Right ventricle myocardium superior (tissue), 1 donor: Measurements from ENCODE around the gene MBD3L3. TPM values are rescaled to one million over a fixed set of nuclear protein-coding genes. Genes with fewer than 3 reads are reported as not detected.
"Not testable (repeated sequence)": the region's sequence is repeated elsewhere in the genome, so short reads cannot be mapped to it uniquely, and the experiment has no call there.

Source experiments
- ATAC-seq: fragments of 200-7000 bp; cut with Tn5 transposase; one replicate; pipeline ENCODE4 v1.9.1; 2020; ENCODE audit warnings: mild to moderate bottlenecking; ENCODE audit not compliant: poor library complexity
- DNase-seq: peaks from one replicate; pipeline ENCODE4 v3.0.0-alpha.2; 2020
- intact Hi-C: fragments of 100-400 bp; cut with DNase I; formaldehyde crosslinking; loops from one replicate; pipeline ENCODE4 v1.11.2; 2022
- long read RNA-seq: library from polyadenylated mRNA; unstranded; transcript quantifications from one replicate; pipeline ENCODE4 v2.0.0, GENCODE V29; 2021
- total RNA-seq: library from RNA; stranded (reverse); fragmentation: NEBNext Ultra II Directional; extraction: Animal tissue kit (Norgen Biotek cat#: 25700); gene quantifications from one replicate; pipeline ENCODE4 v1.2.1, GENCODE V29; 2021
- donor health status: DM: no; HTN: yes; CAD: no; lungs with severe emphysema.

MBD3L3 gene
- total RNA-seq, result not detected
- long read RNA-seq, result 0 reads

- DNase-seq, intact Hi-C loops, ATAC-seq: not testable (repeated sequence)
These were observed at the start of gene MBD3L3 for GRCh38 chr19:7058576-7058975. MBD3L3 (minus strand) TSS chr19:7058676; CDS start chr19:7058605, 71 bp downstream.

- DNase-seq (no peak), ATAC-seq (no peak)
- intact Hi-C loops, result no loop called here
These were observed 48.5 kb upstream of the MBD3L3 start for GRCh38 chr19:7106711-7107657.

- ATAC-seq, result no peak
- intact Hi-C loops, result loop anchor here (5.0 kb wide), 1 partner anchor 237 kb away; no protein-coding TSS in a partner anchor
These were observed 46.4 kb upstream of the MBD3L3 start for GRCh38 chr19:7104747-7105447.

GRCh38 chr19:7101498-7102253 lies 43.2 kb upstream of the MBD3L3 start:
- ATAC-seq (no peak), DNase-seq (no peak)
- intact Hi-C loops, result loop anchor here (5.0 kb wide), 1 partner anchor 241 kb away; no protein-coding TSS in a partner anchor

More at GRCh38 chr19:7104747-7105447, 46.4 kb upstream of the MBD3L3 start:
- no peak for DNase-seq

- intact Hi-C loops, result no loop called here
- DNase-seq (no peak), ATAC-seq (no peak)
These were observed 41.1 kb upstream of the MBD3L3 start for GRCh38 chr19:7099597-7099921.

- intact Hi-C loops, result no loop called here
These were observed 40.5 kb upstream of the MBD3L3 start for GRCh38 chr19:7098701-7099596.

GRCh38 chr19:7098096-7098495 lies 39.6 kb upstream of the MBD3L3 start:
- DNase-seq (no peak), ATAC-seq (no peak)
- intact Hi-C loops, result no loop called here

More at GRCh38 chr19:7098701-7099596, 40.5 kb upstream of the MBD3L3 start:
- peak; percentile 94 for ATAC-seq
- DNase-seq, result peak; percentile 92

- intact Hi-C loops, result no loop called here
These were observed 30.5 kb upstream of the MBD3L3 start for GRCh38 chr19:7088999-7089398.

GRCh38 chr19:7083076-7083956 lies 24.8 kb upstream of the MBD3L3 start:
- intact Hi-C loops, result no loop called here

More at GRCh38 chr19:7088999-7089398, 30.5 kb upstream of the MBD3L3 start:
- DNase-seq, result no peak
- ATAC-seq, result no peak

GRCh38 chr19:7078008-7078407 lies 19.5 kb upstream of the MBD3L3 start:
- no peak for DNase-seq
- intact Hi-C loops, result no loop called here
- ATAC-seq, result no peak

More at GRCh38 chr19:7083076-7083956, 24.8 kb upstream of the MBD3L3 start:
- ATAC-seq (no peak), DNase-seq (no peak)

- ATAC-seq, result no peak
These were observed 17.7 kb upstream of the MBD3L3 start for GRCh38 chr19:7076151-7076550.

GRCh38 chr19:7074705-7075282 lies 16.3 kb upstream of the MBD3L3 start:
- intact Hi-C loops, result no loop called here
- no peak for DNase-seq
- no peak for ATAC-seq

More at GRCh38 chr19:7076151-7076550, 17.7 kb upstream of the MBD3L3 start:
- no peak for DNase-seq
- intact Hi-C loops, result no loop called here

GRCh38 chr19:7072541-7072940 lies 14.1 kb upstream of the MBD3L3 start:
- ATAC-seq (no peak), DNase-seq (no peak)
- intact Hi-C loops, result no loop called here

GRCh38 chr19:7069904-7070226 lies 11.4 kb upstream of the MBD3L3 start:
- intact Hi-C loops, result no loop called here
- DNase-seq (no peak), ATAC-seq (no peak)

- intact Hi-C loops, result no loop called here
- ATAC-seq, result peak; percentile 100
- DNase-seq, result peak; percentile 99
These were observed 10.8 kb upstream of the MBD3L3 start, which contains the start of gene ZNF557 for GRCh38 chr19:7069042-7069903. ZNF557 (plus strand) TSS chr19:7069703; CDS start chr19:7075075, 5,372 bp downstream.

GRCh38 chr19:7068599-7068998 lies 10.1 kb upstream of the MBD3L3 start:
- intact Hi-C loops, result no loop called here
- no peak for DNase-seq
- no peak for ATAC-seq
